Lower leg skin (tissue), 3 donors: ENCODE measurements around the gene PSAPL1.

Experiments used
- POLR2A ChIP-seq, 2 donors: fragments of 450-650 bp; IDR thresholded peaks; one replicate each; pipeline ENCODE4 v1.6.1; 2016 to 2017; ENCODE audit warnings: antibody characterized with exemption in 2 of 2, mild to moderate bottlenecking in 1 of 2, moderate library complexity in 1 of 2
- TF ChIP-seq, protein P1 (sequence below), 3 donors: fragments of 450-650 bp; IDR thresholded peaks; one replicate each; pipeline ENCODE4 v1.5.1; 2016; ENCODE audit warnings: antibody characterized with exemption in 3 of 3, mild to moderate bottlenecking in 3 of 3, moderate library complexity in 2 of 3

DNA sequence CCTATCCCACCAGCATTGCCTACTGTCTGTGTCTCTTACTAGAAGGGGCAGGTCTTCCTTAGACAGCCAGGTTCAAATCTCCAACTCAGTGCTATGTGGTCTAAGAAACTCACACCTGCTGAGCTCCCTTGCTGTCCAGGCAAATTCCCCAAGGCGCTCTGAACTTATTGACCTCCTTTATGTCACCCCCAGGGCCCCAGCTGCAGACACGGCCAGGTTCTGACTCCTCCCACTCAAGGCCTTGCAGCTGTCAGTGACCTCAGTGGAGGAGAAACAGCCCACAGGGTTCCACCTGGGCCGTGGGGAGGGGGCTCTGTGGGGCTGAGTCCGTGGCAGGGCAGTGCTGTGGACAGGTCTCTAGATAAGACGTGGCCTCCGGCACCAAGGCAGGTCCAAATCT lies 42.1 kb upstream of the PSAPL1 start:
- TF ChIP-seq POLR2A (IDR thresholded peaks at IDR 0.05), result no peak
- TF ChIP-seq, protein P1, sequence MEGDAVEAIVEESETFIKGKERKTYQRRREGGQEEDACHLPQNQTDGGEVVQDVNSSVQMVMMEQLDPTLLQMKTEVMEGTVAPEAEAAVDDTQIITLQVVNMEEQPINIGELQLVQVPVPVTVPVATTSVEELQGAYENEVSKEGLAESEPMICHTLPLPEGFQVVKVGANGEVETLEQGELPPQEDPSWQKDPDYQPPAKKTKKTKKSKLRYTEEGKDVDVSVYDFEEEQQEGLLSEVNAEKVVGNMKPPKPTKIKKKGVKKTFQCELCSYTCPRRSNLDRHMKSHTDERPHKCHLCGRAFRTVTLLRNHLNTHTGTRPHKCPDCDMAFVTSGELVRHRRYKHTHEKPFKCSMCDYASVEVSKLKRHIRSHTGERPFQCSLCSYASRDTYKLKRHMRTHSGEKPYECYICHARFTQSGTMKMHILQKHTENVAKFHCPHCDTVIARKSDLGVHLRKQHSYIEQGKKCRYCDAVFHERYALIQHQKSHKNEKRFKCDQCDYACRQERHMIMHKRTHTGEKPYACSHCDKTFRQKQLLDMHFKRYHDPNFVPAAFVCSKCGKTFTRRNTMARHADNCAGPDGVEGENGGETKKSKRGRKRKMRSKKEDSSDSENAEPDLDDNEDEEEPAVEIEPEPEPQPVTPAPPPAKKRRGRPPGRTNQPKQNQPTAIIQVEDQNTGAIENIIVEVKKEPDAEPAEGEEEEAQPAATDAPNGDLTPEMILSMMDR (IDR thresholded peaks at IDR 0.05), result no peak
